ENCODE data around the gene VAC14. TPM values are rescaled to one million over a fixed set of nuclear protein-coding genes. Genes with fewer than 3 reads are reported as not detected.
A peak's percentile ranks its signal among the peaks of the same experiment; 100 is the strongest.

The VAC14 gene
- total and polyA plus RNA-seq, 8 donors, result 14.9 to 90.6 (median 39.3) TPM

DNA sequence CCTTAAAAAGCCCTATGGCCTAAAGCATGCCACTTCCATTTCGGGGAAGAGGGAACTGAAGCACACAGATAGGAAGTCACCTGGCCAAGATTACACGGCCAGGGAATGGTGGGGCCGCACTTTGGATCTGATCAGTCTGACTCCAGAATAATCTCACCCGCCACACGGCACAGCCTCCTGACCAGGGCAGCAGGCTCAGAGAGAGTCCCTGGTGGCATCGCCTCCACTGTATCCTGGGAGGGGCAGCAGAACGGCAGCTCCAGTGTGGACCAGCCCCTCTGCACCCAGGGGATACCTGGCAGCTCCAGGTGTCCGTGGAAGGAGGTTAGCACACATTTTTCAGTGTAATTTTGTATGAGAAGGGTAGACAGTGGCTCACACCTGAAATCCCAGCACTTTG lies 35.5 kb downstream of the VAC14 start:
- WGBS, 5 donors, result 88 to 95% (median 91%) methylated on average over 6 to 8 of the region's 8 CpGs
- no peak for DNase-seq
- Histone ChIP-seq H3K27me3 (no peaks in the 10 kb centered on the region), H3K27ac (no peak overlapping the region), H3K4me3 (no peak overlapping the region), H3K9me3 (no peaks in the 10 kb centered on the region), H3K4me1 (peaks cover 0 to 20% (median under 1%) of the 10 kb centered on the region in 4 donors), H3K36me3 (peaks cover 28 to 80% (median 61%) of the 10 kb centered on the region in 4 donors)
- intact Hi-C loops (cut with DNase I; ENCODE audit: low total_unique reads), result no loop called here
- no peak for TF ChIP-seq EP300 (IDR thresholded peaks at IDR 0.05)
- TF ChIP-seq POLR2AphosphoS5 (IDR thresholded peaks at IDR 0.05), result no peak
- no peak for TF ChIP-seq POLR2A (IDR thresholded peaks at IDR 0.05)
- TF ChIP-seq, protein P1, sequence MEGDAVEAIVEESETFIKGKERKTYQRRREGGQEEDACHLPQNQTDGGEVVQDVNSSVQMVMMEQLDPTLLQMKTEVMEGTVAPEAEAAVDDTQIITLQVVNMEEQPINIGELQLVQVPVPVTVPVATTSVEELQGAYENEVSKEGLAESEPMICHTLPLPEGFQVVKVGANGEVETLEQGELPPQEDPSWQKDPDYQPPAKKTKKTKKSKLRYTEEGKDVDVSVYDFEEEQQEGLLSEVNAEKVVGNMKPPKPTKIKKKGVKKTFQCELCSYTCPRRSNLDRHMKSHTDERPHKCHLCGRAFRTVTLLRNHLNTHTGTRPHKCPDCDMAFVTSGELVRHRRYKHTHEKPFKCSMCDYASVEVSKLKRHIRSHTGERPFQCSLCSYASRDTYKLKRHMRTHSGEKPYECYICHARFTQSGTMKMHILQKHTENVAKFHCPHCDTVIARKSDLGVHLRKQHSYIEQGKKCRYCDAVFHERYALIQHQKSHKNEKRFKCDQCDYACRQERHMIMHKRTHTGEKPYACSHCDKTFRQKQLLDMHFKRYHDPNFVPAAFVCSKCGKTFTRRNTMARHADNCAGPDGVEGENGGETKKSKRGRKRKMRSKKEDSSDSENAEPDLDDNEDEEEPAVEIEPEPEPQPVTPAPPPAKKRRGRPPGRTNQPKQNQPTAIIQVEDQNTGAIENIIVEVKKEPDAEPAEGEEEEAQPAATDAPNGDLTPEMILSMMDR (IDR thresholded peaks at IDR 0.05), result no peak

DNA sequence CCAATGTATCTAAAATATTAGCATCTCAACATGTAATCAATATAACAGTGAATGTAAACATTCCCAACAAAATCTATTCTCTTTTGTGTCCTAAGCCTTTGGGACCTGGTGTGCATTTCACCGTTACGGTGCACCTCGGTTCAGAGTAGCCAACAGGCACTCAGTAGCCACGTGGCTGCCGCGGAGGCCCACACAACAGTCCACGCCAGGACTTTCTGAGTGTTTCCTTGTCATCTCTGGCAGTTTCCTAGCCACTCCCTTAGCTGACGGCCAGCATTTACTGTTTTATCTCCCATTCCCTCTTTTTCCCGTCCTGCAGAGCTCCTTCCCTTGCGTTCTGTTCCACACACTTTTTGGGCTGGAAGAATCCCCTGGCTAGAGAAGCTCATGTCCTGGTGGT lies 36.3 kb downstream of the VAC14 start:
- Histone ChIP-seq H3K4me1 (peaks cover 0 to 20% (median 4%) of the 10 kb centered on the region in 4 donors), H3K36me3 (peaks cover 28 to 82% (median 59%) of the 10 kb centered on the region in 4 donors), H3K4me3 (no peak overlapping the region), H3K9me3 (no peaks in the 10 kb centered on the region), H3K27me3 (no peaks in the 10 kb centered on the region), H3K27ac (no peak overlapping the region)
- DNase-seq, result no peak
- TF ChIP-seq POLR2AphosphoS5 (IDR thresholded peaks at IDR 0.05), result no peak
- no peak for TF ChIP-seq POLR2A (IDR thresholded peaks at IDR 0.05)
- TF ChIP-seq, protein P1 (IDR thresholded peaks at IDR 0.05), result no peak
- no peak for TF ChIP-seq EP300 (IDR thresholded peaks at IDR 0.05)
- WGBS, 5 donors, result 87 to 92% (median 91%) methylated on average over 10 of the region's 10 CpGs
- intact Hi-C loops (cut with DNase I; ENCODE audit: low total_unique reads), result no loop called here

DNA sequence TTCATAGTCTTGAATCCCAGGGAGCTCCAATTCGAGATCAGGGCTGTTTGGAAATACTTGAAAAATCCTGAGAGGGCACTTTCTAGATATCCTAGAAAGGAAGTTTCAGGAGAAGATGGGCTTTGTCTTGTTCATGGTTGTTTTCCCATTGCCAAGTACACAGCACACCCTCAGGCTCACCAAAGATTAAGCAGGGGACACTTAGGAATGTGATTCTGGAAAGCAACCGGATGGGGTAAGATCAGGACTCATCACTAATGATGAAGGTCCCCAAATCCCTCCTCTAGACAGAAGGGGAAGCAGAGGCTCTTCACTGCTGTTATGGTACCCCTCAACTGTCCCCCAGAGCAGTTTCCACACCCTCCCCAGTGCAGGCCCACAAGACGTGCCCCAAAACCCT lies 40.7 kb downstream of the VAC14 start:
- H3K9me3 ChIP-seq, result no peaks in the 10 kb centered on the region
- H3K27me3 ChIP-seq, result no peaks in the 10 kb centered on the region
- peaks cover 0 to 10% (median 4%) of the 10 kb centered on the region in 4 donors for H3K4me1 ChIP-seq
- TF ChIP-seq POLR2A (IDR thresholded peaks at IDR 0.05) (no peak), EP300 (IDR thresholded peaks at IDR 0.05) (no peak), POLR2AphosphoS5 (IDR thresholded peaks at IDR 0.05) (no peak)
- TF ChIP-seq, protein P1 (IDR thresholded peaks at IDR 0.05), result no peak
- peaks cover 33 to 88% (median 77%) of the 10 kb centered on the region in 4 donors for H3K36me3 ChIP-seq
- WGBS, 5 donors, result 53 to 81% (median 73%) methylated on average over 3 of the region's 3 CpGs
- intact Hi-C loops (cut with DNase I; ENCODE audit: low total_unique reads), result no loop called here
- H3K4me3 ChIP-seq, result no peak overlapping the region
- DNase-seq, result no peak
- H3K27ac ChIP-seq, result peak overlapping the region; percentile 16 to 65 (median 52)

DNA sequence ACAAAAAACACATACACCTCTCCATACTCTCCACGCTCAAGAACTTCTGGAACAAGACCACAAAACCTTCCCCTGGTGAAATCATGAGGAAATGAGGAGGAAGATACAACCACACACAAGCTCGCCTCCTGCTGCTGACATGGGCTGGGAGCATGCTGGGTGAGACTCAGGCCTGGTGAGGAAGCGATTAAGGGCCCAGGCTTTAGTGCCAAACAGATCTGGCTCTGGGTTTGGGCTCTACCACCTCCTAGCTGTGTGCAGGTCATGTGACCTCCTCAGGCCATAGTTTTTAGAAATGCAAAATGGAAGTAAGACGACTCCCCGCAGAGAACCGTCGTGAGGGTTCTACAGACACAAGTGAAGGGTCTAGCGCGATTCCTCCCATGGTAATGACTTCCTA lies 41.3 kb downstream of the VAC14 start:
- Histone ChIP-seq H3K27me3 (no peaks in the 10 kb centered on the region), H3K27ac (peak overlapping the region in 2 of 5 donors; percentile 57 to 65), H3K4me1 (peaks cover 0 to 10% (median 4%) of the 10 kb centered on the region in 4 donors), H3K4me3 (no peak overlapping the region), H3K36me3 (peaks cover 33 to 87% (median 81%) of the 10 kb centered on the region in 4 donors), H3K9me3 (no peaks in the 10 kb centered on the region)
- DNase-seq, result no peak
- intact Hi-C loops (cut with DNase I; ENCODE audit: low total_unique reads), result no loop called here
- TF ChIP-seq, protein P1 (IDR thresholded peaks at IDR 0.05), result no peak
- TF ChIP-seq POLR2A (IDR thresholded peaks at IDR 0.05) (no peak), POLR2AphosphoS5 (IDR thresholded peaks at IDR 0.05) (no peak), EP300 (IDR thresholded peaks at IDR 0.05) (no peak)
- WGBS, 5 donors, result 92 to 96% (median 93%) methylated on average over 9 of the region's 9 CpGs

Data from stomach (tissue), 9 donors.